NCI-H2171 treated with DMSO at 0.1 percent for 48 hours (cell line): ENCODE measurements around the gene SLC25A38.

Experiments
- DNase-seq: peaks from one replicate; lab custom pipeline; 2025; lab: John Stamatoyannopoulos, UW

The SLC25A38 gene

DNA sequence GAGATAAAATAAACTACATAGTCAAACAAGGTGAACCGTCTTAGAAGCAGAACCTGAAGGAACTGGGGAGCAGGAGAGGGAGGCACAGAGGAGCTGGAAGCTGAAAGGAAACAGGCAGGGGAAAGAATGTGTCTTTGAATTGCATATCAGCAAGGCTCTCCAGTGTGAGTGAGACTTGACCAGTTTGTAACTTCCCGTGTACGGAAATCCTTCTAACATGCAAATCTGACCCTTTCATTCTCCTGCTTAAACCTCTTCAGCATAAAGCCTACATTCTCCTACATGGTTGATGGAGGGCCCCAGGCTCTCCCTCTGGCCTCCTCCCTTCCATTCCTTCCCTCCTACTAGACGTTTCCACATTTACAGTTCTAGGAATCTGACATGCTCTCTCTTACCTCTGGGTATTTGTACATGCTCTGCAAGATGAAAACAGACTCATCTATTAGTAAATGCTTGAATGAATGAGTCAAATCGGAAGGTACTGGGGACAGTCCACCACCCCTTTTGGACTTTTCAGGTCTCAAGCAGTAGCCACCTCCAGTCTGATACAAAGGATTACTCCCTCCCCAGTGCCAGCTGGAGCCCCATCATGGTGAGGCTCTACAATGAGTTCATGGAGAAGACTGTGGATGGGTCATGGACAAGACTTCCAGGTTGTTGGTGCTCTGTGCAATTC is 6.1 kb upstream of the SLC25A38 start:
- DNase-seq: no peak

DNA sequence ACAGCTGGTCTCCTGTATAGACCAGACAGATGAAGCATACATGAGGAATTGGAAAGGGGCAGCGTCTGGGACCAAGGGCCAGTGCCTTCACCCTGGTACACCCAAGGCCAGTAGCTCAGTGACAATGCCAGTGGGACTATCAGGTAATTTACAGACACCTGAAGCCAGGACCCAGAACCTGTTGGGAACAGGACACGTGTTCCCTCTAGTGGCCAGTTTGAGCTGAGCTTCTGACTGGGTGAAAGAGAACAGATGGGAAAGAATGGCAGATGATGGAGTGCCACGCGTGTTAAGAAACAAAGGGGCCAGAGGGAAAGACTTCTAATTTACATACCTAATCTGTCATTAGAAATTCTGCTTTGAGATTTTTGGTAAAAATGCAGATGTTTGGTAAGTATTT is 5.1 kb upstream of the SLC25A38 start:
- DNase-seq: no peak

DNA sequence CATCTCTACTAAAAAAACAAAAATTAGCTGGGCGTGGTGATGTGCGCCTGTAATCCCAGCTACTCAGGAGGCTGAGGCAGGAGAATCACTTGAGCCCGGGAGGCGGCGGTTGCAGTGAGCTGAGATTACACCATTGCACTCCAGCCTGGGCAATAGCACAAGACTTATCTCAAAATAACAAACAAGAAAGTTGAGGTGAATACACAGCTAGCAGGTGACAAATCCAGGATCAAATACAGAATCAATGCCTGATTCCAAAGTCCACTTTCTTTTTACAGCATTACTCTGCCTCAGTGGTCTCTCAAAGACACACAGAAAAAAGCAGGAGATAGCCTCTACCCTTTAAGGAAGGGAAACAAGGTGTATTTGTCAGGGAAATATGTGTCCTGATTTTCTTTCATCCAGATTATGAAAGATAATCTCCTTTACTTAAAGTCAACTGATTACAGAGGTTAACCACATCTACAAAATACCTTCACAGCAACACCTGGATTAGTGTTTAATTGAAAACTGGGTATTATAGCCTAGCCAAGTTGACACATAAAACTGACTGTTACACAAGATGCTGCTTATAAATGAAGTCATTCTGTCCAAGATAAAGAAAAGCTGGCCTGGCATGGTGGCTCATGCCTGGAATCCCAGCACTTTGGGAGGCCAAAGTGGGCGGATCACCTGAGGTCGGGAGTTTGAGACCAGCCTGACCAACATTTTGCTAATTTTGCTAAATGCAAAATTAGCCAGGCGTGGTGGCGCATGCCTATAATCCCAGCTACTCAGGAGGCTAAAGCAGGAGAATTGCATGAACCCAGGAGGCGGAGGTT is 4.0 kb upstream of the SLC25A38 start:
- DNase-seq: no peak

DNA sequence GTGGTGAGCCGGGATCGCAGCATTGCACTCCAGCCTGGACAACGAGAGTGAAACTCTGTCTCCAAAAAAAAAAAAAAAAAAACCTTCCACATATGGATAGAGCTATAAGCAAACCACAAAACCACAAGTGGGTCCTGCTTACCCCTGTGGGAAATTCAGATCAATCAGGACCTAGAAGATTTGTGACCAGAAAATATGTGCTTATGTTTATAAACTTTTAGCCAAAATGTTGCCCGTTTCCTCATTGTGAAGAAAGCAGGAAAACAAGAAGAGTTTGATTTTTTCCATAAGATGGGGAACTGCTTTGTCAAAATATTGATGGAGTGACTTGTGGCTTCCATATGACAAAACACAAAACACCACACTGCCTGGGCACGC is 3.4 kb upstream of the SLC25A38 start:
- no peak for DNase-seq

DNA sequence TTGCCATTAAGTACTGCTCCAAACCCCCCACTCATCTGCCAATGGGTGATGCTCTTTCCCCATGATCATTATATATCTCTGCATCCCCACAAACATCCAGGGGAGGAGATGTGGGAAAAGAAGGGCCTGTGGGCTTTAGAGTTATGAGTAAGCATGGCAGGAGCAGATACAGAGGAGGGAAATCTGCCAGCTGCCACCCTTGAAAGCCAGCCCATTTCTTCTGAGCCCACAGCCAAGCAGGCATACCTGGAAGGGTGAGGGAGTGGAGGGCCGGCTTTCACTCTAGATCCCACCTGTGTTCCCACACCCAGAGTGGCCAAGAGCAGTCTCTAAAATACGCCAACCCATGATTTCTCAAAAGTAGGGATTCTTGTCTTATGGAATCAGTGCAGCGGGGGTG is 1.7 kb upstream of the SLC25A38 start:
- no peak for DNase-seq

DNA sequence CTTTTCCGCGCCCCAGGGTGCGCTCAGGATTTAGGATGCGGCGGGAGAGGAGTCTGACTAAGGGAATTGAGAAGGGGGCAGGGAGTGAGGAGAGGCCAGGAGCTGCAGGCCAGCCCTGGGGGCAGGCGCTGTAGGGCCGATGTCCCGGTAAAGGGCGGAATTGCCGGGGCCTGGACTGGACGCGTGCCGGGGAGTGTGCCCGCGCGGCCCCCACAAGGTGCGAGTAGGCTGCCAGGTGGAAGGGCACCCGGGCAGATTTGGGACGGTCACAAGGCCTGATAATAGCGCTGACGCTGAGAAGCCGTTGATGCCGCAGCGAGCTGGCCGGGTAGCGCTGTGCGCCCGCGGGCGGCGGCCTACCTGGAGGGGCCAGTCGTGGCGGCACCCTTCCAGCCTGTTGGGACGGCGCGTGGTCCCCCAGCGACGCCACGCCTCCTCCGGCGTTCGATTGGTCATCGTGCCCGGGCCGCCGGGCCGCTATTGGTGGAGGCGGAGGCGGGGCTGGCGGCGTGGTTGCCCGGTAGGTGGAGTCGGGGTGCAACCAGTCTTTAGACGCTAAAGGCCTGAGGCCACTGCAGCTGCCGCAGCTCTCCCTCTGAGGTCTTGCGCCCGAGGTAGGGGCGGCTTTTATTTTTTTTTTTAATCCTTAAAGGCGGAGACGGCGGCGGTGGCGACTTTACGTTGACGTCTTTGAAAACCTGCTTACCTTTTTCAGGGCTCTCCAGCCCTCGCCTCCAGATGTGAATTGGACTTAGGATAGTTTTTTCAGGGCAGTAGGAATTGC is 903 bp downstream of the SLC25A38 start:
- no peak for DNase-seq

DNA sequence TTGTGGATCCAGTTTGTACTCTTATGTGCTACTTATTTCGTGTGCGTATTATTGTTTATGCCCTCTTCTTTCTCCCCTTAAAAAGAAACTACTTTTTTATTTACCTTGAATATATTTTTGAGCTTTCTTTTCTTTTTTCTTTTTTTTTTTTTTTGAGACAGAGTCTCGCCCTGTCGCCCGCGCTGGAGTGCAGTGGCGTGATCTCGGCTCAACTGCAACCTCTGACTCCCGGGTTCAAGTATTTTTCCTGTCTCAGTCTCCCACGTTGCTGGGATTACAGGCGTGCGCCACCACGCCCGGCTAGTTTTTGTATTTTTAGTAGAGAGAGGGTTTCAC is 1.5 kb downstream of the SLC25A38 start:
- DNase-seq: no peak

DNA sequence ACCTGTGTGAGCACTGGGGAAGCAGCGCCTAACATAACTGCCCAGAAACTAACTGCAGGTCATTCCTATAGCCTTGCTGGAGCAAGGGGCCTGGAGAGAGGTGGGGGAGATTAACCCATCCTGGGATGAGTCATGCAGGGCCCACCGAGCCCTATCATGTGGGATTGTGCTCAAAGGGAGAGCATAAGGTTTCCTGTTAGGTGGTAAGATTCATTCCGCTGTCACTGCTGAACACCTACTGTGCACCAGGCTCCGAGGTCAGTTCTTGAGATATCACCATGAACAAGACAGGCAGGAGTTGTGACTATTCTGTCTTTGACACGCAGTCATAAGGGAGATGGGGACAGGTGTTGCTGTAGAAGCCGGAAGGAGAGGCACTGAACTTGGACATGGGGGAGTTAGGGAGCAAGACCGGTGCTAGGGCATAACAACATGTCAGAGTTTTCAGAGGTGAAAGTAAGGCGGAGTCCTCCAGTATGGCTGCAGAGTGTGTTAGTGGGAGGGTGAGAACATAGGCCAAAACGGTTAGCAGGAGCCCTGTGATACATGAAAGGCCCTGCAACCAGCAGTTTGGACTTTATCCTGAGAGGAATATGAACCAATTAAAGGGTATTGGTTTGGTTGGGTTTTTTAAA is 2.4 kb downstream of the SLC25A38 start:
- DNase-seq: no peak

DNA sequence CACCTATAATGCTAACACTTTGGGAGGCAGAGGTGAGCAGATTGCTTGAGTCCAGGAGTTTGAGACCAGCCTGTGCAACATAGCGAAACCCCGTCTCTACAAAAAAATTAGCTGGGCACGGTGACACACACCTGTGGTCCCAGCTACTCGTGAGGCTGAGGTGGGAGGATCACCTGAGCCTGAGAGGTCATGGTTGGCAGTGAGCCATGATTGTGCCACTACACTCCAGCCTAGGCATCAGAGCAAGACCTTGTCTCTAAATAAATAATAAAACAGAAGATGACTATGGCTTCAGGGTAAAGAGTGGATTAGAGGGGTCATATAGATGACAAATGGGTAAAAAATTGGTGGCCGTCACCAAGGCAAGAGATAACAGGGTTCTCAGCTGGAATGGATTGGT is 3.1 kb downstream of the SLC25A38 start:
- no peak for DNase-seq

DNA sequence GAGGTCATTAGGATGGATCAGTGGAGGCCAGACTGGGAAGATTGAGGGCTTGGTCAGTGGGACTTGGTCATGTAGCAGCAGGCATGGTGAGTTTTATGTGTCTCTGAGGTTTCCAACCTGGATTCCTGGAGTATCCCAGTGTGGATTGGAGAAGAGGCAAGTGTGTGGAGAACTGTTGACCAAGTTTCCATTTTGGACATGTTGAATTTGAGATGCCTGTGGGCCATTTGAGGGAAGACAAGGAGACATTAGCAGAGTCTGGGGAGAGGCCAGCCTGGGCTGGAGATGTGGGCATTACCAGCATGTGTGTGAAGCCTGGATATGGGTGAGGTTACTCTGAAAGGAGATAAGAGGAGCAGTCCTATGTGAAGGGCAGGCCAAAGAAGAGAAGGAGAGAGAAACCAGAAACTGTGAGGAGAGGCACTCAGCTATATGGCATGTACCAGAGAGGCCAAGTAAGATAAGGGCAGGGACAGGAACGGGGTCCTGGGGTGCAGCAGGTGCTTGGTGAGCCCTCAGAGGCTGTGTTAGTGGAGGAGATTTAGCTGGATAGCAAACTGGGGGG is 4.3 kb downstream of the SLC25A38 start:
- DNase-seq: no peak

DNA sequence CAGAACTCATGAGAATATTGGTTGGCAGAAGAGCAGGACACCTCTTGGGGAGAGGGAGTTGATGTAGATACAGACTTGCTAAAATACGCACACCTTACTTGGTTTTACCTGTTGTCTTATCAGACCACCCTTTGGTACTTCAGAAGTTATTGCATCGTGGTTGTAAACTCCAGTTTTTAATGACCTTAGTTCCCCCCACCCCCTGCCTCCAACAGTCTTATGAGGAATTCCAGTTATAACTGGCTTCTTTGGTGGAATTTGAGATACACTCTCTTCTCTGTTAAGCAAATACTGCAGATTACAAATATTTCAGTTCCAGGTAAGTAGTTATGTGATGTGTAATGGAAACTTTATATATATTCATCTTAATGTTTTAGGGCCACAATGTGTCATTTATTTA is 5.0 kb downstream of the SLC25A38 start:
- DNase-seq: no peak

DNA sequence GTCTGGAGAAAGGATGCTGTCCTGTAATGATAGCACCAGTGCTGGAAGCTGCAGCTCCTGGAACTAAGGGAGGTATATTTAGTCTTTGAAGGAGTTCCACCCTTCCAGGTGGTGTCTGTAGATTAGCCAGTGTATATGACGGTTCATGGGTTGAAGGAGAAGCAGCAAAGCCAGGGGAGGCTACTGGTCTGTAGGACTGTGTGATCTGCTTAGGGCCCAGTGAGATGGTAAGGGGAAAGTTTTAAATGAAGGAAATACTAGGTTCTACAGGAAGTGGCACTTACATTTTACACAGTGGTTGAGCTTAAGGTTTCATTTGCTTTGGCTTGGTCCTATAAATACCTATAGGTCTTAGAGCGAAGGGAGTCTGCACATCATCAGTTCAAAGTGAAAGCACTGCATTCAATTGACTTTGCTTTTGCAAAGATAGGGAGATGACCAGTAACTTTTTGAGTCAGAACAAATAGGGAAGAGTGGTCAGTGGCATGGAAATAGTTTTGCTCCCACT is 5.6 kb downstream of the SLC25A38 start:
- DNase-seq: no peak

DNA sequence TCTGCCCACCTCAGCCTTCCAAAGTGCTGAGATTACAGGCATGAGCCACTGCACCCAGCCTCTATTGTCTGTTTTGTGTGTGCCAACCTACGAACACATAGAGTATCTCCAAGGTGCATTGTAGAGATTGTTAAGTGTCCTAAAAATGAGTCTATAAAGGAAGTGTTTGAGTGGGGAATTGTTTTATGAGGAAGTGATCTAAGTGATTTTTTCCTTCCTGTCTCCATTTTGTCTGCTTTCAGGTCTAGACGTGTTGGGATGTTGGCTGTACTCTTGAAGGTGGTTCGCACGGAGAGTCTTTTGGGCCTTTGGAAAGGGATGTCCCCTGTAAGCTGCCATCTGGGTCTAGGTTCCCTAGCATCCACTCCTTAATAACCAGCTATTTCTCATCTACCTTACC is 7.0 kb downstream of the SLC25A38 start:
- DNase-seq: no peak

DNA sequence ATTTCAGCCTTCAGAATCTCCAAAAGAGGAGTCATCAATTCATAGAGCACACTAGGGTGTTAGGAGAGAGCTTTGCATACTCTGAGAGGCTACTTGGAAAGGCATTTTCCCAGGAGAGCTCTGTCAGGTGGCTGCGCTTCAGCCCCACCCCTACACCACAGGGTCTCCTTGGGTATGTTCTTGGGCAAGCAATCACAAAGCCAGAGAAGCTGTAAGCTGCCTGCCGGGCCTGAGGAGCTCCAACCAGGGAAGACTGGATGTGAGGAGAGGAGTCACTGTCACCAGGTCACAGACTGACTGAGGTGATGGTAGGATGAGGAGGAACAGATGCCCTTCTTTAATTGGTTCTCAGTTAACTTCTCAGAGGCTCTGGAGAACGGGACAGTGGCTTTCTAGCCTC is 13.5 kb downstream of the SLC25A38 start:
- no peak for DNase-seq

DNA sequence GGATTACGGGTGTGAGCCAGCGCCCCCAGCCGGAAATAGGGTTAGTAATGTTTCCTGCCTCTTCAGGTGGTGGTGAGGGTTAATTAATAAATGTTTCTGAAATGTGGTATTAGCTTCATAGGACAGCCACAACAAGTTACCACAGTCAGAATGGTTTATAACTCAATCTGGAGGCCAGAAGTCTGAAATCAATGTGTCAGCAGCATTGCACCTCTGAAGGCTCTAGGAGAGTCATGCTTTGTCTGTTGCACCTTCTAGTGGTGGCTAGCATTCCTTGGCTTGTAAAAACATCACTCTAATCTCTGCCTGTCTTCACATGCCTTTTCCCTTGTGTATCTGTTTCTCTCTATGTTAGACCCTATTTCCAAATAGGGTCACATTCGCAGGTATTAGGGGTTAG is 15.5 kb downstream of the SLC25A38 start:
- DNase-seq: no peak

DNA sequence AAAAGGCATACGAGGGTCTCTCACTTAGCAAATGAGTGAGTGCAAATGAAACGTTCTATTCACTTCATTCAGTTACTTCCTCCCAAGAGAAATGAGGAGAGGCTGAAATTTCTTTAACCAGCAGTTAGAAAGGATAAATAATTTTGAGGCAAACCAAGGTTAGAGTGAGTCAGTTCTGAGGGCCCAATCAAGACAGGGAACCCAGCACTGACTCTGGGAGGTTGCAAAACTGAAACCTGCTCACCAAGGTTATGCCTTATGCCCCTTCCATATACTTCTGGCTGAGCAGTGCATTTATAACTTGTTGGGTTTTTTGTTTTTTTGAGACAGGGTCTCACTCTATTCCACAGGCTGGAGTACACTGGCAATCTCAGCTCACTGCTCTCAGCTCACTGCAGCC is 18.8 kb downstream of the SLC25A38 start:
- no peak for DNase-seq

DNA sequence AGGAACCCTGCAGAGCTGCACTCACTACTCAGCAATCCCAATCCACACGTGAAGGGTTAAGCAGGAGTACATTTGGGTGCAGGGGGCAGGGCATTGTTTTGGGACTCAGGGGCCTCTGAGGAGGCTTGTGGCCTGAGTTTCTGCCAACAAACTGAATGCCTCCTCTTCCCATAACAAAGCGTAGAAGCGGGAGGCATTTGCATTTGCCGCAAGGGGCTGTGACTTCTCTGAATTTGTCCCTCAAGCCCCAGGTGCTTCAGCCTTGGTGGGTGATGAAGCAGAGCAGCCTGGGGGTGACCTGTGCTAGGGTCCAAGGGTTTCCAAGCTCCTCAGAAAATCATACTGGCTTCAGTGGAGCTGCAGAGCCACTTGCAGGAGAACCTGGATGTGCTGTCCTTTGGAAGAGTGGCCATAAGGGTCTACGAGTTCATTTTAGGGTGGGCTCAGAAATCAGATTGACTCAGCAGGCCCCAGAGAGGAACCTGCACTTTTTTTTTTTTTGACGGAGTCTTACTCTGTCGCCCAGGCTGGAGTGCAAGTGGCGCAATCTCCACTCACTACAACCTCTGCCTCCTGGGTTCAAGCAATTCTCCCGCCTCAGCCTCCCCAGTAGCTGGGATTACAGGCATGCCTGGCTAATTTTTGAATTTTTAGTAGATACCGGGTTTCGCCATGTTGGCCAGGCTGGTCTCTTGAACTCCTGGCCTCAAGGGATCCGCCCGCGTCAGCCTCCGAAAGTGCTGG is 21.9 kb downstream of the SLC25A38 start:
- DNase-seq: no peak

DNA sequence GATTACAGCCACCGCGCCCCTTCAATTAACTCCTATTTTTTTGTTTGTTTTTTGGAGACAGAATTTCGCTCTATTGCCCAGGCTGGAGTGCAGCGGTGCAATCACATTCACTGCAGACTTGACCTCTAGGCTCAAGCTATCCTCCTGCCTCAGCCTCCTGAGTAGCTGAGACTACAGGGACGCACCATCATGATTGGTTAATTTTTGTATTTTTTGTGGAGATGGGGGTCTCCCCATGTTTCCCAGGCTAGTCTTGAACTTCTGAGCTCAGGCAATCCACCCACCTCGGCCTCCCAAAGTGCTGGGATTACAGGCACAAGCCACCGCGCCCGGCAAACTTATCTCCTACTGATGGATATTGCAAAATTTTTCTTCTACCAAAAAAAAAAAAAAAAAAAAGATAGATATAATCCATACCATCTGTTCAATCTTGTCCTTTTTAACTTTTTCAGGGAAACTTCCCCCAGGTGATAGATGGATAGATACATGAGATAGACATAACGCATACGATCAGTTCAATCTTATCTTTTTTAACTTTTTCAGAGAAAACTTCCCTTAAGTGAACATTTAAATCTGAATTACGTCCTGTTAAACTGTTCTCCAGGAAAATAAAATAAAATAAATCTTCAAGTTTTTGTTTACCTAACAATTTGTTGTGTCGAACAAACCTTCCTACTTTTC is 22.7 kb downstream of the SLC25A38 start:
- DNase-seq: no peak

DNA sequence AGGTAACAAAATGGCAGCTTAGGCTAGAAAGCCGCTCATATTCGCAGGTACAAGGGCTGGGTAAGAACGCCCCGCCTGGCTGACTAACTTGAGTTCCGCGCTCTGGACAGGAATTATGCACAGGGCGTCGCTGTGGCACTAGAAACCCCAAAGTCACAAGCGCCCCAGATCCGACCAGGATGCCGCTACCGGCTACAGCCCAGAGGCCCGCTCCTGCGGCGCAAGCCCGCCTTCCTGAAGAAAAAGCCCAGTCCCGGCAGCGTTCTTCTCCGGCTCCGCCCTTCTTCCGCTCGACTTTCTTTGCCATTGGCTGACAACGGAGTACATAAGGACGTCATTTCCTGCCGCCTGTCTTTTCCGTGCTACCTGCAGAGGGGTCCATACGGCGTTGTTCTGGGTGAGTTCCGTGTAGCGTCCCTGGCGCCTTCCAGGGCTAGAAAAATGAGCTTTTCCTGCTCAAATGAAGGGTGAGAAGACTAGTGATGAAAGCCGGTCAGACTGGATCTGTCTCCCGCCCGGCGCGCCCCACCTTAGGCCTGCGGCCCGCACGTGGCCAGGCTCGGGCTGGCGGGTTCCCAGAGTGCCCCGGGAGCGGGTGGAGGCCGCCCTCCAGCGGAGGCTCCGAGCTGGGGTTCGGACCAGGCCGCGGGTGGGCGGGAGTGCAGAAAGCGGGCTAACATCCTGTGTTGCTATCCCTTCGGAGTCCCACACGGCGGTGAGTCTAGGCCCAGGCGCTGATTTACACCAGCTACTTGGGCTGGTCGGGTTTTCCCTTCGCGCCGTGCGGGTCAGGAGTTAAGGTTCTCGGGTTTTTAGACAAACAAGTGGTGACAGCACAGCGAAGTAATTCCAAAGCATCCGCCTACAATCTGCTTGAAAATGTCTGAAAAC is 23.4 kb downstream of the SLC25A38 start, which contains the start of gene RPSA:
TSS of gene RPSA (plus strand) at position 353 of the 891 bp plus-strand sequence. CDS start 934 bp downstream, outside the sequence.
- peak; percentile 95 for DNase-seq

DNA sequence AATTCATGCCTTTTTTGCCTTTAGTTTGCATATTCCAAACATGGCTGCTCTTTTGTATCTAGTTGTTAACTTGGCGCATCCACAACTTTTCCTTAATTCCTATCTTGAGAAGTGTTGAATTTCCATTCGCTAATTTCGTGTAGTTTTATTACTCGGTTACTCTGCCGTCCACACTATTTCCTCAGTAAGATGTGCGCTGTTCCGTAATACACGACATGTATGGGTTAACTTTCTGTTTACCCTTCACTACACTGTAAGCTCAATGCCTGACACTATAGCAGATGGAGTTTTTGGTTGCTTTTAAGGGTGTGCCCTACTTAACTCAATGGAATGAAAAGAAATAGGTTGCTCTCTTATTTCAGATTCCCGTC is 24.1 kb downstream of the SLC25A38 start:
- DNase-seq: no peak
